ENCODE data around the gene ABHD6.

GRCh38 chr3:58291671-58292338, 54.2 kb downstream of the ABHD6 start:
- no peak for TF ChIP-seq CTCF (IDR thresholded peaks at IDR 0.05; ENCODE audit: low read depth, low read length)
- TF ChIP-seq MAX (IDR thresholded peaks at IDR 0.05; ENCODE audit: low read depth, low read length): no peak
